ENCODE measurements around the gene HINT3. TPM values are rescaled to one million over a fixed set of nuclear protein-coding genes. Genes with fewer than 3 reads are reported as not detected.

The HINT3 gene
- total RNA-seq, 2 experiments from 2014 or later: 10.4 TPM

DNA sequence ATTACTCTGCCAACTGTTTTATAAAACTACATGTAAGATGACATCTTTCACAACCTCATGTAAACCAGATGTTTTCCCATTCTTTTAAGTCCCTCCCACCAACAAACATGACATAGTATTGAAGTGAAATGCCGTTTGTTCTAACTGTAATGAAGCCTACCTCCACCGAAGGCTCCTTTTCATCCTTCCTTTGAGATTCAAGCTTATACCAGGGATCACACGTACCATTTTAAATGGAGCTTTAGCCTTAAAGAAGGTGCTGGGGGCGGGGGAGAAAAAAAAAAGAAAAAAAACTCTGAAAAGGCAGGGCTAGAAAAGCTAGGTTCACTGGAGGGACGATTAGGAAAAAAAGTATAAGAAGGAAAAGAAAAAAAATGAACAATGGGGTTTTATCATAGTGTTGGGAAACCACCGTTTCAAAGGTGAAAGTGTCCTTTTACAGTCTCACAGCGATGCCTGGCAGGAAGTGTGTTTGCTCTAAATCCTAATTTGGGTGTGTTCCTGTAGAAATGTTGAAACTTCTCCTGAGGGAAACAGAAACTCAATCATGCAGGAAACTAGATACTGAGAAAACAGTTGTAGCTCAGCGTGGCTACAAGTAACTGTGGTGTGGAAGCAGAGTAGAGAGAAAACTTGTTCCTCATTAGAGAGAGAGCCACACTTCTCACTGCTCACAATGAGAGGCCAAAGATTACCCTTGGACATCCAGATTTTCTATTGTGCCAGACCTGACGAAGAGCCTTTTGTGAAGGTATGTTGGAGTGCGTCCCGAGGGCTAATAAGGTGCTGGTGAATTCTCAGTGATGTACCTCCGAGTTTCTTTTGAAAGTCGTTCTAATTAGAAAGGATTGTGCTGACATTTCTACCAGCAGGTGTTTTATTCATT is 37.6 kb upstream of the HINT3 start:
- TF ChIP-seq, protein P1, sequence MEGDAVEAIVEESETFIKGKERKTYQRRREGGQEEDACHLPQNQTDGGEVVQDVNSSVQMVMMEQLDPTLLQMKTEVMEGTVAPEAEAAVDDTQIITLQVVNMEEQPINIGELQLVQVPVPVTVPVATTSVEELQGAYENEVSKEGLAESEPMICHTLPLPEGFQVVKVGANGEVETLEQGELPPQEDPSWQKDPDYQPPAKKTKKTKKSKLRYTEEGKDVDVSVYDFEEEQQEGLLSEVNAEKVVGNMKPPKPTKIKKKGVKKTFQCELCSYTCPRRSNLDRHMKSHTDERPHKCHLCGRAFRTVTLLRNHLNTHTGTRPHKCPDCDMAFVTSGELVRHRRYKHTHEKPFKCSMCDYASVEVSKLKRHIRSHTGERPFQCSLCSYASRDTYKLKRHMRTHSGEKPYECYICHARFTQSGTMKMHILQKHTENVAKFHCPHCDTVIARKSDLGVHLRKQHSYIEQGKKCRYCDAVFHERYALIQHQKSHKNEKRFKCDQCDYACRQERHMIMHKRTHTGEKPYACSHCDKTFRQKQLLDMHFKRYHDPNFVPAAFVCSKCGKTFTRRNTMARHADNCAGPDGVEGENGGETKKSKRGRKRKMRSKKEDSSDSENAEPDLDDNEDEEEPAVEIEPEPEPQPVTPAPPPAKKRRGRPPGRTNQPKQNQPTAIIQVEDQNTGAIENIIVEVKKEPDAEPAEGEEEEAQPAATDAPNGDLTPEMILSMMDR (IDR thresholded peaks at IDR 0.05): no peak
- no peaks in the 10 kb centered on the region for H3K27me3 Mint-ChIP-seq
- Histone ChIP-seq H3K9me3 (ENCODE audit: control insufficient read depth in 1 of 2, insufficient read depth in 1 of 2, low read length in 2 of 2) (no peaks in the 10 kb centered on the region), H3K4me3 (ENCODE audit: low read length) (peak overlapping the region; percentile 30), H3K27me3 (ENCODE audit: control insufficient read depth in 1 of 2, insufficient read depth in 2 of 2, low read length in 2 of 2) (no peaks in the 10 kb centered on the region), H3K27ac (ENCODE audit: low read depth in 1 of 2, low read length in 2 of 2) (peak overlapping the region; percentile 36 to 76), H3K36me3 (ENCODE audit: insufficient read depth, low read length) (peaks cover 67% of the 10 kb centered on the region), H3K4me1 (ENCODE audit: insufficient read depth, low read length) (peaks cover 13% of the 10 kb centered on the region)
- ChIA-PET POLR2A (interaction anchor here (0.7 to 5.2 kb wide), 6 partner anchors 11 to 138 kb away, joined by 4 to 40 read pairs (median 6); partner anchors contain the start of genes HINT3, NCOA7 and TRMT11), CTCF (interaction anchor here (3.6 kb wide), 1 partner anchor 37 kb away, joined by 18 read pairs; the partner anchor contains the start of gene HINT3)
- intact Hi-C loops (cut with DNase I, micrococcal nuclease): loop anchor here in 1 of 2 experiments (5.0 kb wide), 2 partner anchors 38 to 127 kb away; partner anchors contain the start of genes HINT3 and NCOA7
- peak overlapping the region; percentile 84 for H3K27ac Mint-ChIP-seq
- ATAC-seq (ENCODE audit: poor library complexity) (peak; percentile 95), DNase-seq (peak in 8 of 14 experiments; percentile 5 to 88 (median 26))
- peak overlapping the region; percentile 79 for H3K4me3 Mint-ChIP-seq
- peaks cover 83% of the 10 kb centered on the region for H3K36me3 Mint-ChIP-seq (ENCODE audit: low read depth)
- H3K9me3 Mint-ChIP-seq: no peaks in the 10 kb centered on the region
- peaks cover 33% of the 10 kb centered on the region for H3K4me1 Mint-ChIP-seq (ENCODE audit: low read depth)

DNA sequence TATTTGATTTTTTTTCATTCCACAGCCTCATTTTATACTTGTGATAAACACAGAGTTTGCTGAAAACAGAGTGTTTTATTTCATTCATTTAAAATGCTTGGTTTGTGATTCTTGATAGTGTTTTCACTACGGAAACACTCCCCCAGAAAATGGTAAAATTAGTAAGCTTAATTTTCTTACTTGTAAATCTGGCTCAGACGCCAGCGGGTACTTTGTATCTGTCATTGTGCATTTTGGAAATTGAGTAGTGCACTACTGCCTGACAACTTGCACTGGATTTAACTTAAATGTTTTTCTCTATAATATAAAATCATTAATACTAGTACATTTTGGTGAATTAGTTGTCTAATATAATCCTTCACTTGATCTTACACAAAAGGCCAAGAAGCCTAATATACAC is 37.0 kb upstream of the HINT3 start:
- DNase-seq: no peak
- no peak for ATAC-seq (ENCODE audit: poor library complexity)
- no peaks in the 10 kb centered on the region for H3K27me3 ChIP-seq (ENCODE audit: control insufficient read depth in 1 of 2, insufficient read depth in 2 of 2, low read length in 2 of 2)
- H3K9me3 ChIP-seq (ENCODE audit: control insufficient read depth in 1 of 2, insufficient read depth in 1 of 2, low read length in 2 of 2): no peaks in the 10 kb centered on the region
- no peaks in the 10 kb centered on the region for H3K9me3 Mint-ChIP-seq
- peak overlapping the region; percentile 84 for H3K27ac Mint-ChIP-seq
- peaks cover 36% of the 10 kb centered on the region for H3K4me1 Mint-ChIP-seq (ENCODE audit: low read depth)
- no peak overlapping the region for H3K4me3 Mint-ChIP-seq
- peaks cover 74% of the 10 kb centered on the region for H3K36me3 ChIP-seq (ENCODE audit: insufficient read depth, low read length)
- ChIA-PET POLR2A (interaction anchor here (1.7 to 5.2 kb wide), 4 partner anchors 37 to 139 kb away, joined by 5 to 40 read pairs (median 9); partner anchors contain the start of genes HINT3 and NCOA7), CTCF (interaction anchor here (3.6 kb wide), 1 partner anchor 37 kb away, joined by 18 read pairs; the partner anchor contains the start of gene HINT3)
- peak overlapping the region; percentile 36 to 76 for H3K27ac ChIP-seq (ENCODE audit: low read depth in 1 of 2, low read length in 2 of 2)
- peaks cover 13% of the 10 kb centered on the region for H3K4me1 ChIP-seq (ENCODE audit: insufficient read depth, low read length)
- peaks cover 90% of the 10 kb centered on the region for H3K36me3 Mint-ChIP-seq (ENCODE audit: low read depth)
- H3K27me3 Mint-ChIP-seq: no peaks in the 10 kb centered on the region
- intact Hi-C loops (cut with DNase I, micrococcal nuclease): loop anchor here in 1 of 2 experiments (5.0 kb wide), 2 partner anchors 38 to 127 kb away; partner anchors contain the start of genes HINT3 and NCOA7
- TF ChIP-seq, protein P1 (IDR thresholded peaks at IDR 0.05): no peak
- peak overlapping the region; percentile 30 for H3K4me3 ChIP-seq (ENCODE audit: low read length)

DNA sequence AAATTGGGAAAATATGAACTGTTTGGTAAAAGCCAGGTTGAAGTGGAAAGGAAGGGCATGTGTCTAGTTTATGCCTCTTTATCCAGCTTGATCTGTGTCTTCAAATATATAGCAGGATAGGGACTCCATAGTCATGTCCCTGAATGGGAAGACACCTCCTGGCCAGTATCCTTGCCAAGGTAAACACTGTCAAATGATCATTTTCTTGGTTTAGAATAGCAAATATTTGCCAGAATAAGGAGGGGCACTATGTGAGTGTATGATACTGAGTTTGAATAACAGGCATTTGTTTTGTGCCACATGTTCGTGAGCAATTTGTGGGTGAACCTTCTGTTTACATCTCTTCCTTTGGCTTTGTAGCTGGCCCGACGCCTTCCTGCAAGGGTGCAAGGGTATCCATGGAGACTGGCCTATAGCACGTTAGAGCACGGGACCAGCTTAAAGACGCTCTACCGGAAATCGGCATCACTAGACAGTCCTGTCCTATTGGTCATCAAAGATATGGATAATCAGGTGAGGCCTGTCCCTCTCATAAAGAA is 34.2 kb upstream of the HINT3 start:
- H3K27me3 Mint-ChIP-seq: no peaks in the 10 kb centered on the region
- TF ChIP-seq, protein P1 (IDR thresholded peaks at IDR 0.05): no peak

More for the DNA sequence above, 34.2 kb upstream of the HINT3 start:
- Histone ChIP-seq H3K4me3 (ENCODE audit: low read length) (no peak overlapping the region), H3K4me1 (ENCODE audit: insufficient read depth, low read length) (peaks cover 13% of the 10 kb centered on the region), H3K36me3 (ENCODE audit: insufficient read depth, low read length) (peaks cover 74% of the 10 kb centered on the region), H3K27ac (ENCODE audit: low read depth in 1 of 2, low read length in 2 of 2) (no peak overlapping the region), H3K27me3 (ENCODE audit: control insufficient read depth in 1 of 2, insufficient read depth in 2 of 2, low read length in 2 of 2) (no peaks in the 10 kb centered on the region), H3K9me3 (ENCODE audit: control insufficient read depth in 1 of 2, insufficient read depth in 1 of 2, low read length in 2 of 2) (no peaks in the 10 kb centered on the region)
- DNase-seq (no peak), ATAC-seq (ENCODE audit: poor library complexity) (no peak)
- CTCF ChIA-PET: interaction anchor here (1.0 kb wide), 1 partner anchor 34 kb away, joined by 3 read pairs; the partner anchor contains the start of gene HINT3
- no peak overlapping the region for H3K4me3 Mint-ChIP-seq
- no peak overlapping the region for H3K27ac Mint-ChIP-seq
- no peaks in the 10 kb centered on the region for H3K9me3 Mint-ChIP-seq
- peaks cover 33% of the 10 kb centered on the region for H3K4me1 Mint-ChIP-seq (ENCODE audit: low read depth)
- intact Hi-C loops (cut with DNase I, micrococcal nuclease): no loop called here
- POLR2A ChIA-PET: interaction anchor here (0.6 to 1.3 kb wide), 2 partner anchors 34 to 132 kb away, joined by 3 to 5 read pairs; partner anchors contain the start of genes HINT3 and NCOA7
- H3K36me3 Mint-ChIP-seq (ENCODE audit: low read depth): peaks cover 83% of the 10 kb centered on the region

All from CD4-positive, alpha-beta T cell (primary cell).